AG09319 (cell line): ENCODE results near the gene IL1R1.

ENCODE experiments used
- DNase-seq: peaks from one replicate; pipeline ENCODE4 v3.0.0-alpha.2; 2010; ENCODE audit warnings: low read depth; ENCODE audit errors: extremely low read depth
- TF ChIP-seq, protein P1 (sequence below): IDR thresholded peaks from 2 replicates; pipeline ENCODE4 v1.5.1; 2011; ENCODE audit warnings: low read depth, mild to moderate bottlenecking, inconsistent platforms, low read length, moderate library complexity

The IL1R1 gene

DNA sequence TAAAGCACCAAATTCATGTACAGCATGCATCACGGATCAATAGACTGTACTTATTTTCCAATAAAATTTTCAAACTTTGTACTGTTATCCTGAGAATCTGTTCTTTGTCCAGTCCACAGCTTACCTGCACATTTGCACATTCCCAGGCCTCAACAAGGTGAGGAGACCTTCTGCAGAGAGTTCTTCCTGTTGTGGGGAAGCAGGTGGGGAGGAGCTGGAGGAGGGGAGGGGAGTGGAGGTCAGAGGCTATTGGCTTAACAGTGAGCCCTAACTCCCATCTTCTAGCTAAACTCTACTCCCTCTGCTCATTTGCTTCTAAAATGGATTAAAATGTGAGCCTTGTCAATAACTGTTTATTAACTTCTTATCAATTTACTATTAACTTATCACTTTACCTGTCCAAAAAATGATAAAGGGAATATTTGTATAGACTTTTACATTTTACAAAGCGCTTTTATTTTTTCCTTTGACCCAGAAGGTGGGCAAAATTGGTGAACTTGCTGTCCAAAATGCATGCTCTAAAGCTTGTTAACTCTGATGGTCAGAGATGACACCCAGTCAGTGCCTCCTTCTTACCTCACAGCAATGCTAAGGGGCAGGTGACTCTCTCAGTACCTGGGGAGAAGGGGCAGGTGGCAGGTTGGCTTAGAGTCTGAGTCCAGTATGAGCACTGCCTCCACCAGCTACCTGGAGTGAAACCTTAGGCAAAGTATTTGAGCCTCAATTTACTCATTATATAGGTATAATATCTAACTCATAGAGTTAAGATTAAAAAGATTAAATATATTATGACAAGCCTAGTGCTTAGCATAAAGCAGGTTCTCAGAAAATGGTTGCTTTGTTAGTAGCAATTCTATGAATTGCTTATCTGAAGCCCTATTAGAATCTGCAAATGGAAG lies 37.5 kb downstream of the IL1R1 start:
- TF ChIP-seq, protein P1, sequence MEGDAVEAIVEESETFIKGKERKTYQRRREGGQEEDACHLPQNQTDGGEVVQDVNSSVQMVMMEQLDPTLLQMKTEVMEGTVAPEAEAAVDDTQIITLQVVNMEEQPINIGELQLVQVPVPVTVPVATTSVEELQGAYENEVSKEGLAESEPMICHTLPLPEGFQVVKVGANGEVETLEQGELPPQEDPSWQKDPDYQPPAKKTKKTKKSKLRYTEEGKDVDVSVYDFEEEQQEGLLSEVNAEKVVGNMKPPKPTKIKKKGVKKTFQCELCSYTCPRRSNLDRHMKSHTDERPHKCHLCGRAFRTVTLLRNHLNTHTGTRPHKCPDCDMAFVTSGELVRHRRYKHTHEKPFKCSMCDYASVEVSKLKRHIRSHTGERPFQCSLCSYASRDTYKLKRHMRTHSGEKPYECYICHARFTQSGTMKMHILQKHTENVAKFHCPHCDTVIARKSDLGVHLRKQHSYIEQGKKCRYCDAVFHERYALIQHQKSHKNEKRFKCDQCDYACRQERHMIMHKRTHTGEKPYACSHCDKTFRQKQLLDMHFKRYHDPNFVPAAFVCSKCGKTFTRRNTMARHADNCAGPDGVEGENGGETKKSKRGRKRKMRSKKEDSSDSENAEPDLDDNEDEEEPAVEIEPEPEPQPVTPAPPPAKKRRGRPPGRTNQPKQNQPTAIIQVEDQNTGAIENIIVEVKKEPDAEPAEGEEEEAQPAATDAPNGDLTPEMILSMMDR: no peak
- no peak for DNase-seq

GRCh38 chr2:102180687-102180999 lies 38.1 kb downstream of the IL1R1 start:
- DNase-seq: no peak
- TF ChIP-seq, protein P1: no peak

DNA sequence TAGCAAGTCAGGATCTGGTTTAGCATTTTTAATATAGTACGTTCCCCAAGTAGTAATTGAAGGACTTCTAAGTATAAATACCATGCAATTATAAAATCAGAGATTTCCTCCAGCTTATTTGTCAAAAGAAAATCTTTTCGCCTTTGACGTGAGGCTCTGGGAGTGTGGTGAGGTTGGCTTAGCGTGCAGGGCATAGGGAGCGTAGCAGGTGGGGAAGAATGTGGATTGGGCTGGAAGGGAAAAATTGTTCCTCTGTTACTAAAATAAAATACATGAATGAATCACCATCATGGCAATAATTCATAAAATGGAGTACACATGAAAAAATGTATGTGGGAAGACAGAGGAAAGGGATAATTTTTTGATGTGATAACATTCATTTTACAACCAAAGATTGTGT lies 38.8 kb downstream of the IL1R1 start:
- no peak for DNase-seq
- TF ChIP-seq, protein P1: no peak

DNA sequence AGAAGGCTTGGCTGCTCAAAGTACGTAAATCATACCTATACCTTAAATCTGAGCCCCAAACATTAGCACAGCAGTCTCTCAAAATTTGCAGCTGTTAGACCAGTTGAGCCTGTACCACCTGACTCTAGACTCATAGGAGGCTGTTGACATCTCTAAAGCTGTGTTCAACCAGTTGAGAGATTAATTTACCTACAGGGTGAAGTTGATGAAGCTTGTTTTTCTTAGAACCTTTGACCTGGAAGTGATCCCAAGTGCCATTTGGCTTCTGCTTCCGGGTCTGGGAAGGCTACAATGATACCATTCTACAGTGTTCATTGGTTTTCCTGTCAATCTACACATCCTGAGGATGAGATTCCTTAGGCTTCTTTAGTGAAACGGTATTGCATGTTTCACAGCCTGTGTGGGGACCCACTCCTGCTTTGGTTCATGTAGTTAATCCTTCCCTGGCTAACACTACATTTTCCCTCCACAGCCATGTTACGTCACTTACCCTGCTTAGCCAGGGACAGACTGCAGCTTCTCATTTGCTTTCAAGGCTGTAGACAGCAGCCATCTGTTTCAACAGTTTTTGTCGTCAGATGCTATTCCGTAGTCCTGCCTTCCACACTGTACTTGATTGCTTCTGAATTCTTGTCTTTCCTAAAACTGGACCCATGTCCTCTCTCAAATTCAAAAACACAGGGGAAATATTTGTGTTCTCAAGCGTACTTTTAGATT lies 39.5 kb downstream of the IL1R1 start:
- TF ChIP-seq, protein P1: no peak
- no peak for DNase-seq

DNA sequence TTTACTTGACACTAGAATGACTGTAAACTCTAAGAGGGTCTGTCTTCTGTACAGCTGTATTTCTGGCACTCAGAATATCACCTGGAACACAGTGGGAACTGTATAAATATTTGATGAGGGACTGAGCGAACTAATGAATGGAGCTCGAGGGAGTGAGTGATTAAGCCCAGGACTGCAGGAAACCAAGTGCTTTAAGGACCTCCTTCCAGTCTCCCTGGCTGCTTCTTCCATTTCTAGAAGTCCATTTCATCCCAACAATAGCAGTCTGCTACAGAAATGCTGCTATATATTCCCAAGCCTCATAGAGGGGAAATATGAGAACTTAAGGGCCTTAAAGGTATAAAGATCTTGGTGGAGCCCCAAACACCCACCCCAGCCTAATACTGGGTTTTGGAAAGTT lies 41.5 kb downstream of the IL1R1 start:
- TF ChIP-seq, protein P1: no peak
- no peak for DNase-seq

- no peak for DNase-seq
- TF ChIP-seq, protein P1: no peak
These were observed 42.0 kb downstream of the IL1R1 start for GRCh38 chr2:102184568-102184967.

DNA sequence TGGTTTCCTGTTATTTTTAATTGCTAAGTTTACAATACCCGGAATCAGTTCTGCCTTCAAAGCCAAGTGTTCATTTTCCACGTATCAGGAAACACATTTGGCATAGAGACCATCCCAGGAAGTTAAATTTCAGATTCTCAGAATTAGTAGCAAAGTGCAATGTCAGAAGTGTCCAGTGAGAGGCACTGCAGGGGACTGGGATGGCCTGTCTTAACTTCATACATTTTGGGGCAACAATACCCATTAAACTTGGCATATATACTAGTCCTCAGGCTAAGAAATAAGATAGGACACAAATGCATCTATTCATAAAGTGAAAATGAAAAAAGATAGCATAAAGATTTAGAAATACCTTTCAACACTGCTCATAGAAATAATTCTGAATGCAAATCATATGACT lies 42.8 kb downstream of the IL1R1 start:
- no peak for DNase-seq
- TF ChIP-seq, protein P1: peak; percentile 53
